PFSK-1 (cell line): ENCODE measurements around the gene CEACAM4.

Source experiments
- FOXP2 ChIP-seq: optimal IDR thresholded peaks from 2 replicates; pipeline ENCODE3; 2011; ENCODE audit warnings: borderline replicate concordance, control low read depth, inconsistent platforms; ENCODE audit not compliant: insufficient read depth; ENCODE audit errors: extremely low read length, extremely low read depth
- POLR2AphosphoS5 ChIP-seq: IDR thresholded peaks from 2 replicates; pipeline ENCODE4 v1.6.1; 2012; ENCODE audit warnings: low read depth, mild to moderate bottlenecking, control low read depth, low read length, moderate library complexity
- SIN3A ChIP-seq: IDR thresholded peaks from 2 replicates; pipeline ENCODE4 v1.6.1; 2012; ENCODE audit warnings: mild to moderate bottlenecking, low read length, moderate library complexity, borderline replicate concordance; ENCODE audit not compliant: insufficient read depth
- TAF1 ChIP-seq: IDR thresholded peaks from 2 replicates; pipeline ENCODE4 v1.6.1; 2012; ENCODE audit warnings: low read length, control low read depth, borderline replicate concordance; ENCODE audit not compliant: insufficient read depth
- TF ChIP-seq, protein P1 (sequence below), 2 experiments: IDR thresholded peaks; 2 replicates each; pipeline versions ENCODE4 v1.6.1 to v1.8.0; 2011 to 2012; ENCODE audit warnings: low read depth in 2 of 2, low read length in 2 of 2, control low read depth in 1 of 2, inconsistent platforms in 1 of 2, mild to moderate bottlenecking in 1 of 2, moderate library complexity in 1 of 2; ENCODE audit not compliant: insufficient read depth in 1 of 2

The CEACAM4 gene

DNA sequence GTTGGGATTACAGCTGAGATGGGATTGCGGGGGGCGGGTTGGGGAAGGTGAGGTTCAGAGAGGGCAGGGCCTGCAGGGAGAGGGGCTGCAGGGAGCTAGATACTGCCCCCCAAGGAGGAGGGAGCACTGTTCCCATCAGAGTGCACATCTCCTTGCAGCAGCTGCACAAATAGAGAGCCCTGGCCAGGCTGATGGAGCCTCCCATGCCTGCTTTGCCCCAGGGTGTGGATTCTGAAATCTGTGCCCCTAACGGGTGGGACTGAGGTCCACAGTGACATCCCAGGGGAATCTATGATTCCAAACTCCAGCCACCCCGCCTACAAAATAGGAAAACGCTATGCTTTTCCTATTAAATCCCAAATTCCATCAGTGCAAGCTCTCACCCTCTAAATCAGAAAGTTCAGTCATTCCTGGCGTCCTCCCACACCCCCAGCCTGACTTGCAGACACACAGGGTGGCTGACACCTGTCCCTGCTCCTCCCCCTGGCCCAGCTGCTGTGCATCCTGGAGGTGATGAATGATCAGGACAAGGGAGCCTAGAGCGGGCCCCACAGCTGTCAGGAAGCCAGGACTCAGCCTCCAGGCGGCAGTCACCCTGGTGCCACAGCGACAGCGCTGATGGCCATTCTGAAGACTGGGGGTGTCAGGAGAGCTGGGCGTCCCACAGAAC, 57.3 kb downstream of the CEACAM4 start:
- TF ChIP-seq, protein P1, sequence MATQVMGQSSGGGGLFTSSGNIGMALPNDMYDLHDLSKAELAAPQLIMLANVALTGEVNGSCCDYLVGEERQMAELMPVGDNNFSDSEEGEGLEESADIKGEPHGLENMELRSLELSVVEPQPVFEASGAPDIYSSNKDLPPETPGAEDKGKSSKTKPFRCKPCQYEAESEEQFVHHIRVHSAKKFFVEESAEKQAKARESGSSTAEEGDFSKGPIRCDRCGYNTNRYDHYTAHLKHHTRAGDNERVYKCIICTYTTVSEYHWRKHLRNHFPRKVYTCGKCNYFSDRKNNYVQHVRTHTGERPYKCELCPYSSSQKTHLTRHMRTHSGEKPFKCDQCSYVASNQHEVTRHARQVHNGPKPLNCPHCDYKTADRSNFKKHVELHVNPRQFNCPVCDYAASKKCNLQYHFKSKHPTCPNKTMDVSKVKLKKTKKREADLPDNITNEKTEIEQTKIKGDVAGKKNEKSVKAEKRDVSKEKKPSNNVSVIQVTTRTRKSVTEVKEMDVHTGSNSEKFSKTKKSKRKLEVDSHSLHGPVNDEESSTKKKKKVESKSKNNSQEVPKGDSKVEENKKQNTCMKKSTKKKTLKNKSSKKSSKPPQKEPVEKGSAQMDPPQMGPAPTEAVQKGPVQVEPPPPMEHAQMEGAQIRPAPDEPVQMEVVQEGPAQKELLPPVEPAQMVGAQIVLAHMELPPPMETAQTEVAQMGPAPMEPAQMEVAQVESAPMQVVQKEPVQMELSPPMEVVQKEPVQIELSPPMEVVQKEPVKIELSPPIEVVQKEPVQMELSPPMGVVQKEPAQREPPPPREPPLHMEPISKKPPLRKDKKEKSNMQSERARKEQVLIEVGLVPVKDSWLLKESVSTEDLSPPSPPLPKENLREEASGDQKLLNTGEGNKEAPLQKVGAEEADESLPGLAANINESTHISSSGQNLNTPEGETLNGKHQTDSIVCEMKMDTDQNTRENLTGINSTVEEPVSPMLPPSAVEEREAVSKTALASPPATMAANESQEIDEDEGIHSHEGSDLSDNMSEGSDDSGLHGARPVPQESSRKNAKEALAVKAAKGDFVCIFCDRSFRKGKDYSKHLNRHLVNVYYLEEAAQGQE (IDR thresholded peaks at IDR 0.05; ENCODE audit: insufficient read depth in 1 of 2, low read depth in 2 of 2, low read length in 2 of 2), result no peak
- no peak for TF ChIP-seq FOXP2
- no peak for TF ChIP-seq TAF1
- TF ChIP-seq POLR2AphosphoS5, result no peak
- no peak for TF ChIP-seq SIN3A
